Erythroblast (primary cell): ENCODE measurements around the gene BACE1.
A peak's percentile ranks its signal among the peaks of the same experiment; 100 is the strongest.
"Not testable (repeated sequence)": the region's sequence is repeated elsewhere in the genome, so short reads cannot be mapped to it uniquely, and the experiment has no call there.

Experiments
- DNase-seq, 2 experiments: peaks; one replicate each; lab custom pipeline; 2025; lab: John Stamatoyannopoulos, UW
- GATA1 ChIP-seq: IDR thresholded peaks from 2 replicates; pipeline ENCODE4 v1.6.1; 2011; ENCODE audit warnings: low read depth, mild to moderate bottlenecking, control low read depth, low read length, moderate library complexity
- POLR2A ChIP-seq: IDR thresholded peaks from 2 replicates; pipeline ENCODE4 v1.6.1; 2011; ENCODE audit warnings: mild to moderate bottlenecking, low read length

Gene BACE1

GRCh38 chr11:117316197-117316961 lies at the start of gene BACE1:
Gene BACE1 (minus strand): TSS chr11:117316256. CDS start chr11:117315795, 461 bp downstream.
- DNase-seq = no peak
- no peak for TF ChIP-seq POLR2A
- no peak for TF ChIP-seq GATA1

- TF ChIP-seq GATA1 (no peak), POLR2A (no peak)
- DNase-seq = no peak
Measured at GRCh38 chr11:117361432-117361831, 45.4 kb upstream of the BACE1 start.

DNA sequence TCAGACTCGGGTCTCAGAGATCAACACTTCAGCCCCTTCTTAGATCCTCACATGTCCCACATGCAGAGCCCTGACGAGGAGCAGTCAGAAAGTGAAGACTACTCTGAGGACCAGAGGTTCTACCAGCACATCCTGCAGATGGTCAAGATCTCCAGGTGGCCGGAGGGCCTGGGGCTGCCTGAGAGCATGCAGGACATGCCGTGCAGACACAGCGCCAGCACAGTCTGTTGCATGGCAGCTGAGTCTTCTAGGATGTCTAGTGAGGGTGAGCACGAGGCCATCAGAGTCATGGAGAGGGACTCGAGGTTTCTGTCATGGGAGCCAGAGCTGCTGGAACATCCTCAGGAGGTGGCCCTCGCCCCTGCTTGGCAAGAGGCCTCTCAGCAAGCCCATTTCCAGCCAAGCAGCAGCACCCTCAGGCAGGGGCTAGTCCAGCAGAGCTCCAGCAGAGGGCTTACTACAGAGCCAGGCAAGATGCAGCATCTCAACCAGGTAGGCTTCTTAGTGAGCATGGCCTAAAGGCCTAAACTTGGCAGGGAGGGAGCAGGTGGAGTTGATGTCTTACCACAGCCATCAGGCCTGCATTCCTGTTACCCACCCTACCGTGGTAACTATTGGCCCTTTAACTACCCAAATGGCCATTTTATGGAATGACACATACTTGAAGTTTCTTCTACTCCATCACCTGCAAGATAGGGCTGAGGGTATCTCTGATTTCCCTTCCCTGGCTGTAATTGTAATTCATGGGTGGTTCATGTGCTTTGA lies 40.3 kb upstream of the BACE1 start:
- DNase-seq = no peak
- TF ChIP-seq GATA1 (no peak), POLR2A (no peak)

GRCh38 chr11:117354550-117354949 lies 38.5 kb upstream of the BACE1 start:
- TF ChIP-seq POLR2A (no peak), GATA1 (no peak)
- DNase-seq = no peak

- DNase-seq = no peak
- TF ChIP-seq POLR2A (no peak), GATA1 (no peak)
Measured at GRCh38 chr11:117345039-117345438, 29.0 kb upstream of the BACE1 start.

DNA sequence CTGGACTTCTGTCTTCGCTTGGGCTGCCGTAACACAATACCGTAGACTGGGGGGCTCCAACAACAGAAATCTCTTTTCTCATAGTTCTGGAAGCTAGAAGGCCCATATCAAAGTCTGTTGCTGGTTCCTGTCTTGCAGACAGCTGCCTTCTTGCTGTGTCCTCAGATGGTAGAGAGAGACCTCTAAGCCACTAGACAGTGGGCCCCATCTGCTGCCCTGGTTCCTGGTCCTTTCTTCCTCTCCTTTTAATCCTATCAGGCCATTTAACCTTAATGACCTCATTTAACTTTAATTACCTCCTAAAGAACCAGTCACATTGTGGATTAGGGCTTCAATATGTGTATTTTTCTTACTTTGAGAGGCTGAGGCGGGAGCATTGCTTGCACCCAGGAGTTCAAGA lies 21.0 kb upstream of the BACE1 start:
- DNase-seq = no peak
- no peak for TF ChIP-seq GATA1
- no peak for TF ChIP-seq POLR2A

DNA sequence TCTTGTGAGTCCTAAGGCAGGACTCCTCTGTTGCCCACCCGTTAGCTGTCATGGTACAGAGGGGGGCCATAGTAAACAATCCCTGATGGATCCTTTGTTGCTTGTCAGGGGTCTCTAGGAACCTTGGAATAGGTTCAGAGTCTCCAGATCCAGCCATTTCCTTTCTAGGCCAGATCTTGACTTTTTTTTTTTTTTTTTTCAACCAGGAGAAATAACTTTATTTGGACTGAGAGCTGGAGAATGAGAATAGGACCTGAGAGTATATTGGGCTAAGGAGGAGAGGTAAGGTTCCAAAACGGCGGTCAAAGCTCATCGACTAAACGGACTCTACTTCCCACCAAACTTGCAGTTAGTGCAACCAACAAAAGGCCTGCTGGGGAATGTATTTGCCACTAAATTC lies 19.3 kb upstream of the BACE1 start:
- no peak for DNase-seq
- TF ChIP-seq GATA1 (no peak), POLR2A (no peak)

GRCh38 chr11:117334896-117335295 lies 18.8 kb upstream of the BACE1 start:
- TF ChIP-seq GATA1 = no peak
- no peak for TF ChIP-seq POLR2A
- no peak for DNase-seq

- TF ChIP-seq POLR2A (no peak), GATA1 (no peak)
- no peak for DNase-seq
Measured at GRCh38 chr11:117333917-117334316, 17.9 kb upstream of the BACE1 start.

DNA sequence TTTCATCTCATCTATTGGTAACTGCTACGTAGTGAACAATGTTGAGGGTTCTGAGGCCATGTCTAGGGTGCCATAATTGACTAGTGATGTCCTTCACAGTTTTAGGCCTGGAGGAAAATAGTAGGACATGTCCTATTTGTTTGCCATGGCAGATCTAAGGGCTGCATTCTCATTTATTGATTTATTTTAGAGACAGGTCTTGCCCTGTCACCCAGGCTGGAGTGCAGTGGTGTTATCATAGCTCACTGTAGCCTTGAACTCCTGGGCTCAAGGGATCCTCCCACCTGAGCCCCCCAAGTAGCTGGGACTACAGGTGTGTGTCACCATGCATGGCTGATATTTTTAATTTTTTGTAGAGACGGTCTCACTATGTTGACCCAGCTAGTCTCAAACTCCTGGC lies 16.8 kb upstream of the BACE1 start:
- TF ChIP-seq GATA1 = no peak
- no peak for TF ChIP-seq POLR2A
- no peak for DNase-seq

- peak; percentile 57 to 70 for DNase-seq
- TF ChIP-seq GATA1 (no peak), POLR2A (no peak)
Measured at GRCh38 chr11:117328375-117329010, 12.4 kb upstream of the BACE1 start.

GRCh38 chr11:117327567-117328374 lies 11.7 kb upstream of the BACE1 start, which contains the start of gene CEP164:
Gene CEP164 (plus strand): TSS chr11:117327854. CDS start chr11:117338587, 10,733 bp downstream.
- TF ChIP-seq POLR2A (peak; percentile 49), GATA1 (no peak)

DNA sequence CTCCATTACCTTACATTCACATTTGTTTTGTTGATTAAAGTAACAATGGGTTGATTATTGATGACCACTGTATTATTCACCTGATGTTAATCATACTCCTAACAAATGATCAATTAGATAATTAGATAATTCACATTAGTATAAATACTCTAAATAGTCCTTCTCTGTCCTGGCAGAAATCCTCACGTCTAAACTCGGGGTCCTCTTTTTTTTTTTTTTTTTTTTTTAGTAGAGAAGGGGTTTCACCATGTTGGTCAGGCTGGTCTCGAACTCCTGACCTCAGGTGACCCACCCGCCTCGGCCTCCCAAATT lies 11.2 kb upstream of the BACE1 start:
- not testable (repeated sequence) for DNase-seq

More at GRCh38 chr11:117327567-117328374, 11.7 kb upstream of the BACE1 start, which contains the start of gene CEP164:
- peak; percentile 96 to 97 for DNase-seq

GRCh38 chr11:117319214-117319840 lies 3.3 kb upstream of the BACE1 start:
- no peak for TF ChIP-seq GATA1
- no peak for TF ChIP-seq POLR2A
- no peak for DNase-seq
